GM19240 (cell line): ENCODE data around the gene NAALADL2.

Experiments used
- DNase-seq: peaks from one replicate; pipeline ENCODE4 v3.0.0; 2011; ENCODE audit warnings: low spot score; ENCODE audit not compliant: insufficient read length

The NAALADL2 gene

DNA sequence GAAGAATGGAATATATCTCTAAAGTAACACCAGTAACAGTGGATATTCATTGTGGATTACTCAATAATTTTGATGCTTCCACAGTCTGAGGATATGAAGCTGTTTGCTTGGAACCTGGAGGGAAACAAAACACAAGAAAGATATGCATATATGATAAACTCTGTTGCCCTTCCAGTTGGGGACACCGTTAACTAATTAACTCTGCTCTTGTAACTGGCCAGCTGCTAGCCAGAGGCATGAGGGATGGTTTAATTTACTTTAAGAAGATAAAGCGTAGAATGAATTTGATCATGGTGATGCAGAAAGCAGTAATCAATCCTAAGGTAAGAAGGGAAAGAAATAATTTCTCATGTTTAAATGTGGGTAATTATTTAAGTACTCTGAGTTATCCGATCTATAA is 442.6 kb downstream of the NAALADL2 start:
- no peak for DNase-seq

DNA sequence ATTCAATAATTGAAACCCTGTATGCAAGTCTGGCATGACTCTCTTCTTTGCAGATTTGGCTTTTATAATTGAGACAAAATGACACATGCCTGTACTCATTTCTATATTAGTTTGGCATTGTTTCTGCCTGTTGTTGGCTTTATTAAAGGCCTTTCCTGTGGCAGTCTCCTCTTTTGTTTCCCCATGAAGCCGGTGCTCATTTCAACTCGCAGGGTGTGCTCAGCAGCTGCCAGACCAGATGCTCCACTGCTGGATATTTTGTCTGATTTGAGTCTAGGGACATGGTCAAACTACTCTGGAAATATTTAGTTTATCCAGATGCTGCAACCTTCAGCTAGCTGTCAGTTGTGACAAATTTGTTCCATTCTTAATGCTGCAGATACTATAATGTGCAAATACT is 445.3 kb downstream of the NAALADL2 start:
- DNase-seq: no peak

DNA sequence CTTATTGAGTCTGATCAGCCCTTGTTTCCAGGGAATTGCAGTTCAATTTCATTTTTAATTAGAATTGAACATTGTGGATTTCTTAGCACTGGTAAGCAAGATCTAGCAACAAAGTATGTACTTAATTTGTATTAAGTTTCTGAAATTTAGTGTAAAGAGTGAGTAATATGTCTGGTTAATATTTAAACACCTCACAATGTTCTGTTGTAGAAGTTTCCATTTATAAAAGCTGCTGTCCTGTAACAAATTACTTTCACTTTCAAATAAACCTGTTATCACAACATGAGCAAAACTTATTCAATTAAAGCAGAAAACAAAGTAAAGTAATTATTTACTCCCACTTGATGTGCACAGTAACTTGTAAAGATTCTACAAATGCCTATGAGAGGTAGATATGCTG is 448.5 kb downstream of the NAALADL2 start:
- DNase-seq: no peak

DNA sequence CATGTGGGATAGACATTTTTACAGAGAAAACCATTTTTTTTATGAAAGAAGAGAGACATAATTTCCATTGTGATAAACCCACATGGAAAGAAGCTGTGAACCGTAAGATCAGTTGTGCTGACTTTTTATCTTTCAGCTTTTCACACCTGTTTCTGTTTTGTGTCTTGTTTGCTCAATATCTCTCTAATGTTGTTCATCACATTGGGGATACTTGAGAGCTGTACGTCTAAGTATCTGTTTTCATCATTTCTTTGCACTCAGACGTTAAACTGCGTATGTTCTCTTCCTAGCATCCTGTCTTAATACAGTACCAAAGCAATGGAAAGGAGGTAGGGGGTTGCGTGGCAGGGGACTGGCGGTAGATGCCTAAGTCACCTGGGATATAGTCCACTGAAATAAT is 449.0 kb downstream of the NAALADL2 start:
- DNase-seq: no peak

DNA sequence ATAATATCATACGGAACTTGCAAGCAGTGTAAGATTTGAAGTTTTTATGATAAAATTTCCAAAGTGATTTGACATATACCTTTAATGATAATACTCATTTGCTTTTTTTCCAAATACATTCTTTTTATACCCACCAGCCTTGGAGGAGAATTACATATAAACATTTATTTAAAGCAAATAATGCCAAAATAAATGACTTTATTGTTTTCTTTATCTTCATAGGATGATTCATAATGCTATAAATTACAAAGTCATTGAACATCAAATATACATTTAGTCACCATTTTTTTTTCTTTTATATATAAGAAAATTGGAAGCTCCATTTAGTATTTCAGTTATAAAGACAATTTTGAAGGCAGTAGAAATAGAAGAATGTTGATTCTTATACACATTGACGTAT is 450.9 kb downstream of the NAALADL2 start:
- DNase-seq: no peak

DNA sequence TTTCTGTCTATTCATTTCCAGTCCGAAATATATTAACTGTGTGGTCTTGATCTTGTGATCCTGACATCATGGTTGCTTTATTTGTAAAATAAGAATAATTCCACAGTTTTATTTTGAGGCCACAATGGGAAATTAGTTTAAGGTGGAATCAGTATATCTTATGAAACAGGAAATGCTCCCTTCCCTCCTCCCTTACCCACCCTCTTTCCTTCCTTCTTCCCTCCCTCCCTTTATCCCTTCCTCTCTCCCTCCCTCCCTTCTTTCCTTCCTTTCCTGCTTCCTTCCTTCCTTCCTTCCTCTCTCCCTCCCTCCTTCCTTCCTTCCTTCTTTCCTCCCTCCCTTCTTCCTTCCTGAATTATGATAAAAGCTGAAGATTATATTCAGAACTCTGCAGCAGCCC is 452.3 kb downstream of the NAALADL2 start:
- no peak for DNase-seq

DNA sequence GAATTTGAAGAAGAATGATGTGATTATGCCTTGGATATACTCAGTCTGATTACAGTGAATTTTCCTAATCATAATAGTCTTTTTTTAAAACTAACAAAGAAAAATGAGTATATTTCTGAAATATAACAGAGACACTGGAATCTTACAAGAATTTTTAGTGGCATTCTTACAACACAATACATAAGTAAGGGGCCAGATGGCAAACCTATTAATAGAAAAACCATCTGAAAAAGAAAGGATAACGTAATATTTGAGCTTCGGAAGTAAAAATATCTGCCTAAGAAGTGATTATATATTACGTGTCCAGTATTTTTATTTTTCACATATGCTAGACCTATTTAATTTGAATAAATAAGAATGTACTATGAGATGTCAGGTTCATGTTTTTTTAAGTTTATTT is 452.8 kb downstream of the NAALADL2 start:
- DNase-seq: no peak

DNA sequence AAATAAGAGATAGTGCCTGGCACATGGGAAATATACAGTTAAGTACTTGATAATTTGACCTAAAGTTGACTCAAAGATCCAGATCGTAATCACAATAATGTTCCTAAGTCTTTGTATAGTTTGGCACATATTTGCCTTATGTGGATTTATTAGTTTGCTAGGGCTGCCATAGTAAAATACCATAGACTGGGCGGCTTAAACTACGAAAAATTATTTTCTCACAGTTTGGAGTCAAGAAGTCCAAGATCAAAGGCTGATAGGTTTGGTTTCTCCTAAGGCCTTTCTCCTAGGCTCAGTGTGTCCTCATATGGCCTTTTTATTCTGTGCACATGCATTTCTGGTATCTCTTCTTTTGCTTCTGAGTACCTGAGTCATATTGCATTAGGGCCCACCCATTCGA is 453.7 kb downstream of the NAALADL2 start:
- DNase-seq: no peak

DNA sequence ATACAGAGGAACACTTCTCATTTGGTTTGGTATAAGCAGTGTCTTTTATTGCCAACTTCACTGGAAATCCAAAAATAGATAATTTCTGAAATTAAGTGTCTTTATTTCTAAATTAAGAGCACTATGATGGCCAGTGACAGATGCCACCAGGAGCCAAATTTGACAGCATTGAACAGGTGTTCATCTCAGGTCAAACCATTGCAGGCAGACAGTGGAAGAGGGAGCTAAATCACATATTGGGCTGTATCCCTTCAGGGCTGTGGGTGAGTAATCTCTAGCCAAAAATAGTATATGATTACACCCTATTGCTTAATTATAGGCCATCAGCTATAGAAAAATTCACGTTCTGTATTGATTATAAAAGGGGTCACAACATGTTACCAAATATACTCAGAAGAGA is 457.7 kb downstream of the NAALADL2 start:
- DNase-seq: no peak

DNA sequence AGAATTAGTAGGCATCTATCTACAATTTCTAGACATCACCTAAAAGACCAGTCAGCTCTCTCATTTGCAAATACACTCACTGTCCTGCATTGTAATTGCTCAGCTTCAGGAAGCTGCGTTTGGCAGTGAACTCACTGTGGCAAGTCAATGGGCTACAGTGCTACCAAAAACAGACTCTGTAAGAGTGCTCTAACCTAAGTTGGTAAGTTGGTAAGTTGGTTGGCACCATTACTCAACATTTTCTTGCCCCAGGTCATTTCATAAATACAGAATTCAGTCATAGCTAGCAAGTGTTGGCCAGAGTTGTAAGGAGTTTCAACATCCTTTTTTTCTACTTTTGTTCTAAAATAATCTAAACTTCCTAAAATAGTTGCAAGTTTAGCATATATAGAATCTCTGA is 466.3 kb downstream of the NAALADL2 start:
- DNase-seq: no peak

DNA sequence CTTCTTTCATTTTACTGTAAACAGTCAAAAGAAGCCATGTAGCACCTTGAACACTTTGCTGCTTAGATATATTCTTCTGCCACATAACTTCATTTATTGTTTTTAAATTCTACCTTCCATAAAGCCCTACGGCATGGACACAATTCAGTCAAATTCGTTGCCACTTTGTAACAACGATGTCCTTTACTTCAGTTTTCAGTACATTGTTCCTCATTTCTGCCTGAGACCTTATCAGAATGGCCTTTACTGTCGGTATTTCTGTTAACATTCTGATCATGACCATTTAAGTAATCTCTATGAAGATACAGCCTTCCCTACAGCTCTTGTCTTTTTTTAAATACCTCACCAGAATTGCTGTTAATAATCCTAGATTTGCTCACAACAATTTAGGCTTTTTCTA is 466.9 kb downstream of the NAALADL2 start:
- DNase-seq: no peak

DNA sequence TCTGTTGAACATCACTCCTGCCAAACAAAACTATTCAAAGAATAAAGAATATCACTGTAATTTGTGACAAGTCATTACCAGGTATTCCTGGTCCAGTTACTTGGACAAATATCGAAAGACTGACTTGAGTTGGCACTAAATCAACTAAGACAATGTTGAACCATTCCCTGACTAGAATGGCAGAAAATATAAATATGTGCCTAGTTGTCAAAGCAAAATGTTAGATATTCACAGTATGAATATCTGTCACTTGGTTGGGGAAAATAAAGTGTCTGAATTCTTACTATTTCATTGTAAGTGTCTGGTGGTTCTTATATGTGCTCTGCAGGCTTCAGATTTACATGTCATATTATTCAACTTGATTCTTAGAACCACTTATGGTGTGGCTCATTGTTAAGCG is 470.2 kb downstream of the NAALADL2 start:
- no peak for DNase-seq

DNA sequence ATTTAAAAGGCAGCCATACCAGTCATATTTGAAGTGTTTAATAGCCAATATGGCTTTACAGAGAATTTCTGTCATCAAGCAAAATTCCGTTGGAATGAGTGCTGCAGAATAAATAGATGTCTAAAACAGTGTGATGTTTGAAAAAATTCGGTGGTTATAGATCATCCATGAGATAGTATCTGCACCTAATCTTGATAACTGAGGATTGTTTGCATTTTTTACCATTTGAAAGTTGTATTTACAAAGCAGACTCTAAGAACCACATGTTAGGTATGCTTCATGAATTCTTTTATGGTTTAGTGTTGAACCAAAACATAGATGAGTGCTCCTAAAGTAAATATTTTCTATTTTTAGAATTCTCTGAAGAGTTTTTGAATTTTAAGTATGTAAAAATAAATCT is 476.1 kb downstream of the NAALADL2 start:
- no peak for DNase-seq

DNA sequence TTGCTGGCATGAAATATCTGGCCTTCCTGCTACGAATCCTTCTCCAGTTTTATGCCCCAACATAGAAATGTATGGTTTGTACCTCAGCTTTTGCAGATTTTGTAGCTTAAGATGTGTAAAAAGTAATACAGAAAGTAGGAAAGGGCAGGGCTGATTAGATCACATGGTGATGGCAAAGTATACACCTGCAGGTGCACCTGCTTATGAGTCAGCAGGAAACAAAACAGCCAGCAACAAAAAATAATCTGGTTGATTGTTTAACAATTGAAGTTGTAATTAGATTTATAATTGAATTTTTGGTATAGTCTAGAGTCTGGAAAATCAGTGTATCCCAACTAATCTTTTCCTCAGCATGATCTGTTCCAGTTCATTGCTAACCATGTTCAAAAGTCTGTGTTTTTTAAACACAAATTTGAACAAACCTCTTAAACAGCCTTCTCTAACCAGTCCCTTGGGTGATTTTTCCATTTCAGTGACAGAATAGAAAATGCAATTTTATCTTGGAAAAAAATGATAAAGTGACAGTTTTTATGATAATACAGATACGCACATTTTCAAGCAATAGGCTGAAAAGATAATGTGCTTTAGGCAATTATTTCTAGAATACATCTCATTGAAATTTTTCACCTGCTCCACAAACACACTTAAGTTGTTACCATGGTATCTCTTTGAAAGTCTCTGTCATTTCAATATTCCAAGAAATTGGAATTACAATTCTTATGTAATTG is 477.4 kb downstream of the NAALADL2 start:
- no peak for DNase-seq

DNA sequence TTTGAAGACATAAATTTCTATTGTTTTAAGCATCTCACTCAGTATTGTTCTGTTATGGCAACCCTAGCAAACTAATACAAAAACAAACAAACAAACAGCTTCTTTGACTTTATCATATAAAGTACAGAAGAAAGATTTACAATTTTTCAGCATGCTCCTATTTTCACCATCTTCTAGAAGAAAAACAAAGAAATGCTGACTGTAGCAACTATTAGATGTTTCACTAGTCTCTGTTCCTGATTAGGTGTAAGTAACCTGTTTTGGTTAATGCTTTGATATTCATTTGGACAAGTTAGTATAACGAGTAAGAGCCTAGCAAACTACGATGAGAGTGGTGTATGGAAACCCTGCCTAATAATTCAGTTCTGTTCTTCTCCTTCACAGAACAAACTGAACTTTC is 478.5 kb downstream of the NAALADL2 start:
- no peak for DNase-seq

DNA sequence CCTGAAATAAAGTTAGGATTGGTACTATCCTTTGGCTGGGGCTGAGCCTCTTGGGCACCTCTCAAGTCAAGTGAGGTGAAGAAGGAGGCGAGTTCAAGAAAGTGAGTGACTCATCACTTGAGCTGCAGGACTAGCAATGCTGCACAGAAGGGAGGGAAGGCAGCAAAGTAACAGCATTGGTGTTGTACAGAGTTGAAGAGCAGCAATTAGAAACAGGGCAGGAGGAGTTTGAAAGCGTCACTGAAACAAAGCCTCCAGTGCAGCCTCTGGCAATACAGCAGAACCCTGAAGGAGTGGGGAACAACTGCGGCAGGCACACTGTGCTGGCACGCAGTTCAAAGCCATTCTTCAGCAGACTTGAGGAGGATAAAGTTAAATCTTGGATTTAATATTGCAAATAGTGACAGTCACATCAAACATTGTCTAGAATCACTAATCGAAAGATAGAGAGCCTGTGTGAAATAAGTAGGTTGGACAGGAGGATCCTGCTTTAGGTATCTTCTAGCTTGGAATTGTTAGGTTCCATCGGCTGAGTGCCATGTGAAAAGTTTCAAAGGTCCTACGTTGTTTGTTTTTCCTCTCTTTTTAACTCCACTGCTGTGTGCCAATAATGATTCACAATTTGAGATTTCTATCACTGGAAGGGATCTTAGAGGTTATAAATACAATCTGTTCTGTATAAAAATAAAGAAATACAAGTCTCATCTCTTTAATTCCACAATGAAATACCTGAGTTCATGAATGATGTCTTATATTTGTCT is 479.8 kb downstream of the NAALADL2 start:
- no peak for DNase-seq

DNA sequence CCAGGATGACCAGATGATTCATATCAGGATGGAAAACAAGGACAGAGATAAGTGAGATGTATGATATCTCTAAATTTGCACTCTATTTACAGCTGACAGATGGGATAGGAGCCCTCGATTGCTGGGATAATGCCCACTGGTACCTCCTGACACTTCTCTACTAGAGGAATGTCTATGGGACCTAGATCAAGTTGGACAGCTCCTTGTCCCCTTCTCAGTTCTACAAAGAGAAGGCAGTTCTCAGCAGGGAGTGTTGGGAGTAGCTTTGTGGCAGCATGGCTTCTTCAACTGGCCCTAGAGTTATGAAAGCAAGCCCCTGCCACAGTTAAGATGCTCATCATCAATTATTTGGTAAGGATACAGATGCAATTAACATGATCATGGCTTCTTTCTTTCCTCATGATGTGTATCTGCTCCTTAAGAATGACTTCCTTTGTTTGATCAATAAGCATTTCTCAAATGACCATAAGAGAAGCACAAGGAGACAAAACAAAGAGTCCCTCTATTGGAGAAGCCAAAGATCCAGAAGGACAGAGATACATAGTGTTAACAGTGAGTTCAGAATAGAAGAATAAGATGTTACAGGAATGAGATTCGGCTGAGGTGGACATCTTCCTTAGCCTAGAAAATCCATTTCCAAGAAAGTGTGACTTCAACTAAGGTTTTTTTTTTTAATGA is 481.3 kb downstream of the NAALADL2 start:
- no peak for DNase-seq

DNA sequence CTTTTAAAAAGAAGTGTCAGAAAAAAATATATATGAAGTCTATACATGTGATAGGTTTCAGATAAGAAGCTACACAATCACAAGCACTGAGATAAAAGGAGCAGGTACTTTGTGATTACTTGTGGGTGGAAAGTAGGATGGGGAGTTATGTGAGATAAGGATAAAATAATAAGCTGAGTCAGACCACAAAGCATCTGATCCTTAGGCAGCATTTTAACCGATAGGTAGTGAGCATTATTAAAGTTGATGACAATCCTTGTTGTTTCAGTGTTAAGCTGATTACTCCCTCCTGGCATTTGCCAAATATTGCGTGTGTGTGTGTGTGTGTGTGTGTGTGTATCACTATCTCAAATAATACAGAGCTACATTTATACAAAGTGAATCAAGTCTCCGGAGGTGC is 483.1 kb downstream of the NAALADL2 start:
- DNase-seq: no peak

DNA sequence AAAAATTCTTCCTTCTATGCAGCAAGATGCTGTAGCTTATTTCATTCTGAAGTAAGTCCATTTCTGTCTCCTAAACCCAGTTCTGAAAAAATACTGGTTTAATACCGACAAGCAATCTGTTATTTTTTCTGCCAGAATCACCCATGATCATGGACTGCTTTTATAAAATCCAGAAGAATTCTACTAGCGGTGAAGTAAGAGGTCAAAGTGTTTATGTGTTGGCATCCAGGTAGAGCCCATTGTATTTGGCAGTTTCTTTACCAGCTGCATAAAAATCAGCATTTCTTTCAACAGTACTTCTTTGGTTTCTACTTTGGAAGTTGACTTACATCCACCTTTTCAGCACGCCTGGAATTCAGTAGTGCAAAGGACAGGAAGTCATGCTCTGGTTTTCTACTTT is 484.8 kb downstream of the NAALADL2 start:
- no peak for DNase-seq

DNA sequence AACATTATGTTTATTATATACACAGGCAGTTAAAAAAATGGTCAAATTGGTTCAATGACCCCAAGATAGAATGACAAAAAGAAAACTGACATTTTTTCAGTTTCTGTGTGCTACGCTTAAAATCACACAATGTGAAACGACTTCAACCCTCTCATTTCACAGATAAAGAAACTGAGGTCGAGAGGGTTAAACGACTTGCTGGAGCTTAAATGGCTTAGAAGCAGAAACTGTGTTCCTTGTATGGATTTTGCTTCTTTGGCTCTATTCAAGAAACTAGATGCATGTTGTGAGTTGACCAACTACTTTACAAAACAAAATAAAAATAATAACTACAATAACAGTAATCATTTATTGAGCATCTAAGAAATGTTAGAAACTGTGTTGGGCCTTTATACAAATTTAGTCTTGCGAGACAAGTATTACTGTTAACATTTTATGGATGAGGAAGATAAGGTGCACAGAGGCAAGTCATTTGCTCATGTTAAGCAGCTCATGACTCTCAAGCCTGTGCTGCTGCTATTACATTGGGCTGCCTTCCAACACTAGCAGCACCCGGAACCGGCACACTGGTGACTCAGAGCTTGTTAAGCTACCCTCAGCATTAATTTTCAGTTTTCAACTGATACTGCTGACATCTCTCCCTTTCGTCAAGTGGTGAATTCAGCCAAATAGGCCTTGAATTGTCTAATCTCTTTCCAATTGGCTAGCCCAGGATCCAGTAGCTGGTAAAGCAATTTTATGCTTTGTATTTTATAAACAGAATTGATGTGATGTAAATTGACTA is 487.6 kb downstream of the NAALADL2 start:
- DNase-seq: no peak

DNA sequence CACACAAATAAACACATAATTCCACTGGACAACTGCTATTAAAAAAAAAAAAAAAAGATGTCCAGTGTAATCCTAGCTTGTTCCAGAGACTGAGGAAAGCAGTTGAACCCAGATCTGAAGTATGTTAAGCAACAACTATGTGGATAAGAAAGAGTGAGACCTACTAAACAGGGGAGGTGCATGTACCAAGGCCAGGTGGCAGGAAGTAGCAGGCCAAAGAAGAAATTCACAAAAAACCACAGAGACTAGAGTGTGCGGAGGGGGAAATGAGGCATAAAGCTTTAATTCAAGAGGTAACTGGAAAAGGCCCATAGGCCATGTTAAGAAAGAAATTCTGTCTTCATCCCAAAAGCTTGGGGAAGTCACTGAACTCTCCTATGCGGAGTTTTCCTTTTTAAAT is 490.0 kb downstream of the NAALADL2 start:
- DNase-seq: no peak

DNA sequence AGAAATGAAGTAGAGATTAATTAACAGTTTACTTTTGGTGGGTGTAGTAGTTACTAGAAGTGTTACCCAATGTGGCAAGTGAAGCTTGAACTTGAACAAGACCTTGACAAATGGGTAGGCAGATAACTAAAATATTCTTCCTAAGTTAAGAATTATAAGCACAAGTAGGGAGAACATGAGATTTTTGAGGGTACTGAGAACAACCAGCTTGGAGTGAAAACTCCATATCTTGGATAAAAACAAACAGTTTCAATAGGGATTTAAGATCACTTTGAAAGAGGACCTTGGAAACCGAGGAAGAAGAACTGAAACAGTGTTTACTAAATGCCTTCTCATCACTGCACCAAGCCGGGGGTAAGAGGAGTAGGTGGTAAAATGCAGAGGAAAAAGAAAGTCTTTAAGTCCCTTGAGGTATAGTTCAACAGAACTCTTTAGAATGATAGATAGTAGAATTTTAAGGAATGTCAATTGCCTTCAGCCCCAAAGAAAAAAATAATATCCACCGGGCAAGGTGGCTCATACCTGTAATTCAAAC is 496.7 kb downstream of the NAALADL2 start:
- DNase-seq: no peak
